ENCODE results near the gene ZBTB16. TPM values are rescaled to one million over a fixed set of nuclear protein-coding genes. Genes with fewer than 3 reads are reported as not detected.

ZBTB16 gene
- total and polyA plus RNA-seq, 2 donors (not counting 3 experiments of a cell fraction or from before 2014, with no cell fraction given): 9.8 to 20.3 TPM

GRCh38 chr11:114134870-114135269 lies 75.4 kb downstream of the ZBTB16 start:
- no TSS peak for BruUV-seq (replicated peaks)
- intact Hi-C loops (cut with micrococcal nuclease): no loop called here
- Histone ChIP-seq H2AFZ (ENCODE audit: low read depth, low read length) (no peak overlapping the region), H3K9me3 (replicated peaks; ENCODE audit: control insufficient read depth, insufficient read depth, low read length) (no peaks in the 10 kb centered on the region), H3K27ac (ENCODE audit: insufficient read depth, low read depth, low read length) (no peak overlapping the region), H3K27me3 (ENCODE audit: control insufficient read depth in 2 of 2, insufficient read depth in 2 of 2, low read length in 2 of 2) (no peaks in the 10 kb centered on the region), H3K79me2 (ENCODE audit: control insufficient read depth, insufficient read depth, low read length) (no peaks in the 10 kb centered on the region), H4K20me1 (replicated peaks; ENCODE audit: control insufficient read depth, extremely low read depth, insufficient read depth, low read length) (no peaks in the 10 kb centered on the region), H3K36me3 (ENCODE audit: control insufficient read depth in 2 of 2, extremely low read depth in 1 of 2, insufficient read depth in 2 of 2, low read length in 2 of 2) (no peaks in the 10 kb centered on the region), H3K4me2 (ENCODE audit: insufficient read depth, low read length) (no peak overlapping the region), H3K9me1 (replicated peaks; ENCODE audit: control insufficient read depth, extremely low read depth, insufficient read depth, low read length) (no peaks in the 10 kb centered on the region), H3K4me3 (replicated peaks in 1 of 3; ENCODE audit: insufficient read depth in 1 of 3, low read depth in 1 of 3, low read length in 3 of 3) (no peak overlapping the region), H3K4me1 (ENCODE audit: control insufficient read depth, extremely low read depth, insufficient read depth, low read length) (peaks cover 35% of the 10 kb centered on the region), H3K9ac (replicated peaks; ENCODE audit: extremely low read depth, insufficient read depth, low read length) (no peak overlapping the region)
- FAIRE-seq (no peak), DNase-seq (ENCODE audit: low read depth, low spot score) (peak; percentile 16)
- ChIA-PET CTCF (interaction anchor here (0.8 to 2.8 kb wide), 11 partner anchors 9 to 142 kb away, joined by 3 to 10 read pairs (median 3); partner anchors contain the start of gene ZBTB16), POLR2A (no interaction called here)
- TF ChIP-seq POLR2AphosphoS5 (IDR thresholded peaks at IDR 0.05; ENCODE audit: insufficient read depth, low read depth, low read length): no peak
- peak; percentile 72 for TF ChIP-seq GATA2 (IDR thresholded peaks at IDR 0.05; ENCODE audit: insufficient read depth, insufficient read length, low read depth, low read length)
- dilution Hi-C loops (cut with MboI; ENCODE audit: extremely low pct_ligation_motif_present, low sequenced_read_pairs): no loop called here

- Histone ChIP-seq H3K9ac (replicated peaks; ENCODE audit: extremely low read depth, insufficient read depth, low read length) (no peak overlapping the region), H3K4me1 (ENCODE audit: control insufficient read depth, extremely low read depth, insufficient read depth, low read length) (peaks cover 42% of the 10 kb centered on the region), H3K4me2 (ENCODE audit: insufficient read depth, low read length) (no peak overlapping the region), H4K20me1 (replicated peaks; ENCODE audit: control insufficient read depth, extremely low read depth, insufficient read depth, low read length) (no peaks in the 10 kb centered on the region), H3K4me3 (replicated peaks in 1 of 3; ENCODE audit: insufficient read depth in 1 of 3, low read depth in 1 of 3, low read length in 3 of 3) (no peak overlapping the region), H3K9me3 (replicated peaks; ENCODE audit: control insufficient read depth, insufficient read depth, low read length) (no peaks in the 10 kb centered on the region), H3K9me1 (replicated peaks; ENCODE audit: control insufficient read depth, extremely low read depth, insufficient read depth, low read length) (no peaks in the 10 kb centered on the region), H3K79me2 (ENCODE audit: control insufficient read depth, insufficient read depth, low read length) (no peaks in the 10 kb centered on the region), H2AFZ (ENCODE audit: low read depth, low read length) (no peak overlapping the region), H3K36me3 (ENCODE audit: control insufficient read depth in 2 of 2, extremely low read depth in 1 of 2, insufficient read depth in 2 of 2, low read length in 2 of 2) (no peaks in the 10 kb centered on the region), H3K27ac (ENCODE audit: insufficient read depth, low read depth, low read length) (no peak overlapping the region), H3K27me3 (ENCODE audit: control insufficient read depth in 2 of 2, insufficient read depth in 2 of 2, low read length in 2 of 2) (no peaks in the 10 kb centered on the region)
- no peak for TF ChIP-seq POLR2A (IDR thresholded peaks at IDR 0.05; ENCODE audit: low read depth, low read length)
- TF ChIP-seq GATA2 (IDR thresholded peaks at IDR 0.05; ENCODE audit: insufficient read depth, insufficient read length, low read depth, low read length): no peak
- TF ChIP-seq MAX (IDR thresholded peaks at IDR 0.05; ENCODE audit: insufficient read depth, insufficient read length): no peak
- no peak for TF ChIP-seq FOS (IDR thresholded peaks at IDR 0.05; ENCODE audit: borderline replicate concordance, insufficient read depth, low read length)
- TF ChIP-seq CTCF (IDR thresholded peaks at IDR 0.05; ENCODE audit: extremely low read depth in 1 of 2, insufficient read depth in 1 of 2, low read depth in 1 of 2, low read length in 2 of 2): no peak
- no peak for TF ChIP-seq MYC (IDR thresholded peaks at IDR 0.05; ENCODE audit: low read depth, low read length)
- TF ChIP-seq EZH2 (IDR thresholded peaks at IDR 0.05; ENCODE audit: borderline replicate concordance, low read depth, low read length, severe bottlenecking): no peak
- TF ChIP-seq JUN (IDR thresholded peaks at IDR 0.05; ENCODE audit: borderline replicate concordance, insufficient read depth, insufficient read length, low read depth): no peak
- no peak for TF ChIP-seq POLR2AphosphoS5 (IDR thresholded peaks at IDR 0.05; ENCODE audit: insufficient read depth, low read depth, low read length)
- BruUV-seq (replicated peaks): no TSS peak
- ChIA-PET POLR2A (no interaction called here), CTCF (interaction anchor here (1.0 to 2.8 kb wide), 4 partner anchors 12 to 240 kb away, joined by 3 to 10 read pairs (median 6); partner anchors contain the start of gene ZBTB16)
- no peak for FAIRE-seq
- intact Hi-C loops (cut with micrococcal nuclease) (no loop called here), dilution Hi-C loops (cut with MboI; ENCODE audit: extremely low pct_ligation_motif_present, low sequenced_read_pairs) (no loop called here)
- no peak for DNase-seq (ENCODE audit: low read depth, low spot score)
Measured at GRCh38 chr11:114135737-114136151, 76.2 kb downstream of the ZBTB16 start.

All from endothelial cell of umbilical vein (primary cell).